Measurements from ENCODE around the gene ESD.

The ESD gene

DNA sequence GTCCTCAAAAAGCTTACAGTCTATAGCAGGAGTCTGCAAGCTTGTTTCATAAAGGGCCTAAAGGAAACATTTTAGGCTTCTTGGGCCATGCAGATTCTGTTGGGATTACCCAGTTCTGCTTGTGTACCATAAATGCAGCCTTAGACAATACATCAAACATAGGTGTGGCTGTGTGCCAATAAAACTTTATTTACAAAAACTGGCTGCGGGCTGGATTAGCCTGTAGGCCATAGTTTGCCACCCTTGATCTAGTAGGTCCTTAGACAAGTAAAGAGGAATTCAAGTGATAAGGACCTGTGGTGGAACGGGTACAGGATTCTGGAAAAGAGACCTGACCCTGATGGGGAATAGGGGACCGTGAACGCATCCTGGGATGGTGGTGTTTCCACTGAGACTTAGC, 51.9 kb downstream of the ESD start:
- no peak for DNase-seq

DNA sequence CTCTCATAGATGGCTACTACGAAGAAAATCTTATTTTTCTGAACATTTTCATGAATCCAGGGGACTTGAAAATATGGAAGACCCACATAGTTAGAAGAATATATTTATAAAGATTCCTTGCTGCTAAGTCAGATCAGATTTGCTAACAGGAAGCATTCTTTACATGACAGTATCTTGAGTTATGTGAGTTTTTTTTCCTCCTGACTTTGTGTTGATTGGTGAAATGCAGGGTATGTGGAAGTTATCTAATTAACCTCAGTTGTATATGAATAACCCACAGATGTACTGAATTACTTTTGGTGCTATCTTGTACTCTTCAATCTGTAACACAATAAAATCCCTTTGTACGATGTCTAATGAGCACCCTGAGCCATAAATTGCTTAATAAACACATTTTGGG, 53.8 kb downstream of the ESD start:
- peak; percentile 55 for DNase-seq

DNA sequence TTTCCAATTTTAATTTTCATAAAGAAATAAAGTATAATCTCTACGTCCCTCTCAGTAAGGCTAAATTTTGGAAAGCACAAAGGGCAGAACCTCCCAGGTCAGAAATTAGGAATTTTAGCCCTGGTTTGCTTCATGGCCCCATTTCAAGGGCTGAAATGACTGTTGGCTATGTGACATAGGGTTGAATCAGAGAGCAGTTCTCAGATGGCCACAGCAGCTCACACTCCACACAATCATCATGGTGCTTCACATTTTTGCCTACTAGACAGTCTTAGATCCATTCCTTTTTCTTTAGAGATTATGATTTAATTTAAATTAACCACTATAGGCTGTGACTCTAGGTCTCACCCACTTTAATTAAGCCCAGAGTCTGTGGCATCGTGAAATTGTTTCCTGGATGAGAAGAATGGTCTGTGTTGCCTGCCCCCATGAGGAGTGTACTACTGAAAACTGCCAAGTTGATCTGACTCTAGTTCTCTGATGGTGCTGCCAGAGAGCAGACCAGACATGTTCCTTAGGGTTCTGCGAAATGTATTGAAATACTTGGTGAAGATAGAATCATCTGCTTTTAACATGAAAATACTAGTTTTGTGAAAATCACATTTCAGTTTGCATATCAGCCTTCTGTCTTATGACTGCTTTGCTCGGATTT, 57.4 kb downstream of the ESD start:
- DNase-seq = no peak

DNA sequence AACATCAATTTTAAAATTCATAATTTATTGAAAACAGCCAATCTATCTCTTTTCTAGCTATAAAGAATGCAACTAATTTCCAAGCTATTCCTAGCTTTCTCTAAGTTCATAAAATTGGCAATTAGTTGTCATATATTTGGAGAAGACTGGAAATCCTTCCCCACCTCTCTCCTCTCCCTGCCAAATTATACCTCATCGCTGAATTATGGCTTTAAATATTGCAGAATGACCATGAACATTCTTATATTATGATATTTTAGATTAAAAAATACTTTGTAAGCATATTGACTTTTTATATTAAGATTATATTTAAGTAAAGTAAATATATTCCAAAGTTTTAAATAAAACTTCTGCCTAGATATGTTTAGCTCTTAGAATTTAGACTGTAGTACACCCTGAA, 58.2 kb downstream of the ESD start:
- no peak for DNase-seq

DNA sequence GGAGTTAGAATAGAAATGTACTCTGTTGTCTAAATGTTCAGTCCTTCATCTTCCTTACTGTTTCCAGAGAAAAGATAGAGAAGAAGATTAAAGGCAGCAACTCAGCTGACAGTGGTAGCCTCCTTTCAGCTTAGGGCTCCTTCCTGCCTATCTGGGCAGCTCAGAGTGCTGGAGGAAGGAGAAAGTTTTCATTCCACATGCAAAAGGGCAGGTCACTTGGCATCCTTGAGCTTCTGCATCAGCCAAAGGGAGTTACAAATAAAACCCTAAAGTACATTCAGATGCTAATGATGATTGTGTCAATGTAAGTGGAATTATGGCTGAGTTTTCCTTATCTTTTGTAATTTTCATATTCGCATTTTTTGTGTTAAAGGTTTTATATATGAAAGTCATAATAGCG, 58.9 kb downstream of the ESD start:
- no peak for DNase-seq

DNA sequence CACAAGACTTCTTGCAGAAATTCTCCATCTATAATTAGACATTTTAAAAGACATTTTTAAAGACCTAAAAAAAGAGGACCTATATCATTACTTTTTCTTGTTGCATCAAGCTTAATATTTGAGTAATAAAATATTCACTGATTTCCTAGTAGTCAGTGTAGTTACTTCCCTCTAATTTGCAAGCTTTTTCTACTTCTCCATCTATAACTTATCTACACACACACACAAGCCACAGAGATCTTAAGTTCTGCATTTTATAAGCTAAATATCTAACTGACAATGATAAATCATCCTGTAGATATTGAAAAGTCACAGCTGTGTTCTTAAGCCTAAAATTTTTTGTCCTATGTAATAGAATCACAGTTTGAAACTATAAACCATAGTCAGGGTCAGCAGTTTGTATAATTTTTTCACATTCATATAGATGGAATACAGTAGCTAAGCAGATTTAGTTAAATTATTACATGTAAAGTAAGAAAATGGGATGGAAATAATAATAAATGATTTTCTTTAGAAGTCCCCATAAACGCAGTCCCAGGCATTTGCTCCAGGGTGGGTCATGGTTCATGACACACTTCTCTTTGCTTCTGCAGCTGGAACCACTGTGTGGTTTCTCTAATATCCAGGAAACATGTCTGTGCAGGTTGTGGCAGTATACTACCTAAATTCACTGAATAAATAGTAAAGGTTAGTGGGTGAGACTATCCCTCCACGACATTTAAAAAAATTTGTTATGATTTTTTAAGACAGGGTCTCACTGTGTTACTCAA, 60.2 kb downstream of the ESD start:
- no peak for DNase-seq

DNA sequence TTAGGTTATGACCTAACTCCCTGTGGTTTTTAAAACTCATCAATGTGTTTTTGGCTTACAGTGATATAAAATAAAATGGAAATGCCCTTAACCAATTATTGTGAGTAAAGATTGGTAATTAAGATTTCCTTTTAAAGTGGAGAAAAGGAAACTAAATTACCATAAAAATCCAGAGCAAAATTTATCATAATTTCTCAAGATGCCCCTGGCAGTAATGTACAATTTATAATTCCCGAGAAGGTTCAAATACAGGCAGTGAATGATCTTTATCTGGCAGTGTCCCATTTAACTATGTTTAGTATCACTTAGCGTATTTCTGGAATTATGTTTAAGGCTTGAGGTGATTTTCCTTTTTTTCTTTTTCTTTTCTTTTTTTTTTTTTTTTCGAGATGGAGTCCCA, 61.5 kb downstream of the ESD start:
- DNase-seq = no peak

DNA sequence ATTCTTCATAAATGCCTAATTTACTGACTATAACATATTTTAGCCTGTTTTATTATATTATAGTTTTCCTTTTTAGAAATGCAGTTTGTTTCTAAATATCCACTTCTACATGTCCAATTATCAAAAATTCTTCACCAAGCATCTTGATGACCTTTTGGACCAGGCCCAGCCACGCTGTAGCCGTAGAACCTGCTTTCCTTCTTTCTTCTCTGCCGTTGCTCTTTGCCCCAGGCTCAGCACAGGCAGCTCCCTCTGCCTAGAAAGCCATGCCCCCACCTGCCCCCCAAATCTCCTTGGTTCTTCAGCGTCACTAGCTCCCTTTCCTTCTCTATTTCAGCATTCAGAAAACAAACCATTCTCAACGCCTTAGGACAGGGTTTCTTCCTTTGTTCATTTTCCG, 65.4 kb downstream of the ESD start:
- no peak for DNase-seq

DNA sequence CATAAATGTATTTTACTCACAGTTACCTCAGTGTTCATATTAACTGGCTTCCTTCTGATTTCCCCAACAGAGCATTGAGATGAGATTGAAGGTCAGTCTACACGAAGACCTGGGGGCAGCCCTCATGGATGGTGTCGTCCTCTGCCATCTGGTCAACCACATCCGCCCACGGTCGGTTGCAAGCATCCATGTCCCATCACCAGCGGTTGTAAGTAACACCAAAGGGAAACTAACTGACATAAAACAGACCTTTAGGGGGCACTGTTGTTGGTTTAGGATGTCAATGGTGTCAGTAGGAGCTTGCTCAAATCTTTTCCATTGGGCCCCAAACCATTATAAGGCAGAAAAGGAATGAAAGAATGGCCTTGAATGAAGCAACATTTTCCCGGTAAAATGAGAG, 68.2 kb downstream of the ESD start:
- DNase-seq = no peak

DNA sequence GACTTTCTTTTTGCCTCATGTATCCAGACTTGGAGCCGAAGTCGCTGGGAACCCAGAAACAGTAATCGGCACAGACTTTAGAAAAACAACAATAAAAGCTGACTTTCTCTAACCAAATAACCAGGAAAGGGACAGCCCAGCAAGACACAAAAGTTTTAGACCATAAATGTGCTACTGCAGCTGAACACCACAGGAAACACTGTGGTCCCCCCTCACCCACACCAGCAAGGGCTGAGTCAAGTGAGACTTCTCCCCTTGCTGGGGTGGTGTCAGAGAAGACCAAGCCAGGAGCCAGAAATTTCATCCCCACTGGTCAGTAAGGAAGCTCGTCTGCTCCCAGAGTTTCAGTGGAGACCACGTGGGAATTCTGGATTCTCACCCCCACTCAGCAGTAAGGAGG, 70.6 kb downstream of the ESD start:
- DNase-seq = no peak

Measured in fibroblast of skin of abdomen (primary cell).